Stomach (tissue), 9 donors: Measurements from ENCODE around the gene WDR5B. TPM values are rescaled to one million over a fixed set of nuclear protein-coding genes. Genes with fewer than 3 reads are reported as not detected.

Experiments
- DNase-seq, 2 donors: peaks; one replicate each; pipeline versions ENCODE4 v3.0.0 to v3.0.0-alpha.2; 2013 to 2019
- H3K27ac ChIP-seq, 5 donors: fragments of 200-600 bp in 4 of 5; sonication (generic) in 4 of 5; one replicate each; pipeline ENCODE4 v1.5.1; 2013 to 2019; ENCODE audit warnings: mild to moderate bottlenecking in 1 of 5, moderate library complexity in 1 of 5
- H3K27me3 ChIP-seq, 3 donors: fragments of 200-600 bp; sonication (generic); one replicate each; pipeline ENCODE4 v1.5.1; 2017 to 2019; ENCODE audit warnings: mixed run types in 1 of 3
- H3K36me3 ChIP-seq, 4 donors: fragments of 200-600 bp; sonication (generic); 1 replicate in 3 of 4; 2 replicates in 1 of 4; pipeline ENCODE4 v1.5.1; 2016 to 2019
- H3K4me1 ChIP-seq, 4 donors: fragments of 200-600 bp; sonication (generic); one replicate each; pipeline ENCODE4 v1.5.1; 2016 to 2019
- H3K4me3 ChIP-seq, 4 donors: fragments of 200-600 bp; sonication (generic) in 3 of 4; one replicate each; pipeline ENCODE4 v1.5.1; 2016 to 2019; ENCODE audit warnings: mild to moderate bottlenecking in 1 of 4
- H3K9me3 ChIP-seq, 4 donors: fragments of 200-600 bp; sonication (generic); one replicate each; pipeline ENCODE4 v1.5.1; 2016 to 2019
- CTCF ChIP-seq, 7 experiments: fragments of 450-650 bp in 4 of 7; fragments of 200-600 bp in 3 of 7; sonication (generic) in 3 of 7; IDR thresholded peaks; one replicate each; pipeline ENCODE4 v1.5.1; 2016 to 2019; ENCODE audit warnings: antibody characterized with exemption in 7 of 7, control low read depth in 2 of 7, mild to moderate bottlenecking in 1 of 7
- EP300 ChIP-seq: sonication (generic); formaldehyde crosslinking; IDR thresholded peaks from one replicate; pipeline ENCODE4 v1.6.1; 2017; ENCODE audit warnings: antibody characterized with exemption
- POLR2A ChIP-seq, 4 donors: fragments of 450-650 bp; IDR thresholded peaks; one replicate each; pipeline ENCODE4 v1.6.1; 2016; ENCODE audit warnings: antibody characterized with exemption in 4 of 4, control low read depth in 2 of 4, mild to moderate bottlenecking in 1 of 4, moderate library complexity in 1 of 4
- POLR2AphosphoS5 ChIP-seq, 3 donors: sonication (generic); formaldehyde crosslinking; IDR thresholded peaks; one replicate each; pipeline ENCODE4 v1.6.1; 2016; ENCODE audit warnings: antibody characterized with exemption in 3 of 3
- WGBS, 5 donors: extraction: QIAGEN DNeasy Blood & Tissue Kit in 3 of 5; methylation state at CpG; one replicate each; pipeline versions ENCODE4 v1.1.5 to v1.1.7; 2013 to 2018; 5-methylcytosine and 5-hydroxymethylcytosine counted together
- intact Hi-C: fragments of 100-400 bp; cut with DNase I; formaldehyde crosslinking; loops from one replicate; pipeline ENCODE4 v1.15.1; 2023; ENCODE audit warnings: low total_unique reads
- polyA plus RNA-seq, 3 donors: library from polyadenylated mRNA; stranded (reverse); fragments of 200-250 nt; gene quantifications; one replicate each; pipeline ENCODE4 v1.2.3, GENCODE V29; 2013
- total RNA-seq, 5 donors: library from RNA; depleted of rRNA; stranded (reverse); fragments of >200 nt; gene quantifications; one replicate each; pipeline versions ENCODE4 v1.1.0 to v1.2.3, GENCODE V29; 2014 to 2016
- donor health status: healthy with polysubstance abuse.
- donor health status: Bipolar disorder and iron deficiency.
- donor health status: healthy.

Gene WDR5B
- total and polyA plus RNA-seq, 8 donors, result under 0.01 to 4.6 (median 1.7) TPM; not detected in 1

- Histone ChIP-seq H3K27ac (no peak overlapping the region), H3K9me3 (no peaks in the 10 kb centered on the region), H3K36me3 (peaks cover 0 to 18% (median 15%) of the 10 kb centered on the region in 4 donors), H3K4me1 (peaks cover 0 to 4% (median 0%) of the 10 kb centered on the region in 4 donors), H3K27me3 (no peaks in the 10 kb centered on the region), H3K4me3 (no peak overlapping the region)
- no peak for TF ChIP-seq POLR2A (IDR thresholded peaks at IDR 0.05)
- TF ChIP-seq EP300, result no peak
- intact Hi-C loops, result loop anchor here (10.0 kb wide), 1 partner anchor 286 kb away; the partner anchor contains the start of gene PARP14
- no peak for DNase-seq
- 92 to 96% (median 94%) methylated on average over 2 of the region's 2 CpGs for WGBS, 5 donors
Observed at GRCh38 chr3:122398920-122399319, 16.9 kb downstream of the WDR5B start.

GRCh38 chr3:122397201-122397600 lies 18.7 kb downstream of the WDR5B start:
- H3K27ac ChIP-seq, result no peak overlapping the region
- intact Hi-C loops, result loop anchor here (10.0 kb wide), 1 partner anchor 288 kb away; the partner anchor contains the start of gene PARP14

GRCh38 chr3:122396511-122396910 lies 19.4 kb downstream of the WDR5B start:
- no peak for DNase-seq

More at GRCh38 chr3:122397201-122397600, 18.7 kb downstream of the WDR5B start:
- Histone ChIP-seq H3K9me3 (no peaks in the 10 kb centered on the region), H3K4me3 (no peak overlapping the region), H3K4me1 (peaks cover 5 to 21% (median 9%) of the 10 kb centered on the region in 4 donors), H3K27me3 (no peaks in the 10 kb centered on the region), H3K36me3 (peaks cover 0 to 7% (median 3%) of the 10 kb centered on the region in 4 donors)
- no peak for DNase-seq
- WGBS, 5 donors, result 91 to 100% (median 100%) methylated on average over 1 of the region's 1 CpG
- TF ChIP-seq CTCF (IDR thresholded peaks at IDR 0.05), result no peak
- no peak for TF ChIP-seq POLR2A (IDR thresholded peaks at IDR 0.05)
- TF ChIP-seq EP300, result no peak
- TF ChIP-seq POLR2AphosphoS5 (IDR thresholded peaks at IDR 0.05), result no peak

GRCh38 chr3:122395582-122395981 lies 20.3 kb downstream of the WDR5B start:
- H3K4me1 ChIP-seq, result peaks cover 5 to 22% (median 9%) of the 10 kb centered on the region in 4 donors
- intact Hi-C loops, result loop anchor here (10.0 kb wide), 1 partner anchor 289 kb away; the partner anchor contains the start of gene PARP14
- peaks cover 0 to 7% (median 3%) of the 10 kb centered on the region in 4 donors for H3K36me3 ChIP-seq
- TF ChIP-seq EP300, result no peak
- no peak for TF ChIP-seq CTCF (IDR thresholded peaks at IDR 0.05)
- no peak for TF ChIP-seq POLR2A (IDR thresholded peaks at IDR 0.05)
- TF ChIP-seq POLR2AphosphoS5 (IDR thresholded peaks at IDR 0.05), result no peak
- no peak for DNase-seq
- no peak overlapping the region for H3K27ac ChIP-seq
- no peaks in the 10 kb centered on the region for H3K9me3 ChIP-seq
- H3K27me3 ChIP-seq, result no peaks in the 10 kb centered on the region
- WGBS, 5 donors, result 59 to 64% (median 63%) methylated on average over 3 of the region's 3 CpGs
- H3K4me3 ChIP-seq, result no peak overlapping the region

More at GRCh38 chr3:122396511-122396910, 19.4 kb downstream of the WDR5B start:
- Histone ChIP-seq H3K4me1 (peaks cover 5 to 22% (median 9%) of the 10 kb centered on the region in 4 donors), H3K4me3 (no peak overlapping the region), H3K36me3 (peaks cover 0 to 7% (median 3%) of the 10 kb centered on the region in 4 donors), H3K9me3 (no peaks in the 10 kb centered on the region), H3K27me3 (no peaks in the 10 kb centered on the region), H3K27ac (no peak overlapping the region)
- TF ChIP-seq EP300 (no peak), CTCF (IDR thresholded peaks at IDR 0.05) (no peak), POLR2AphosphoS5 (IDR thresholded peaks at IDR 0.05) (no peak), POLR2A (IDR thresholded peaks at IDR 0.05) (no peak)
- intact Hi-C loops, result loop anchor here (10.0 kb wide), 1 partner anchor 288 kb away; the partner anchor contains the start of gene PARP14

- intact Hi-C loops, result loop anchor here (10.0 kb wide), 1 partner anchor 291 kb away; the partner anchor contains the start of gene PARP14
- no peaks in the 10 kb centered on the region for H3K27me3 ChIP-seq
- TF ChIP-seq EP300 (no peak), POLR2A (IDR thresholded peaks at IDR 0.05) (no peak), POLR2AphosphoS5 (IDR thresholded peaks at IDR 0.05) (no peak), CTCF (IDR thresholded peaks at IDR 0.05) (no peak)
- peaks cover 5 to 22% (median 9%) of the 10 kb centered on the region in 4 donors for H3K4me1 ChIP-seq
- WGBS, 5 donors, result 62 to 85% (median 75%) methylated on average over 1 of the region's 1 CpG
- H3K36me3 ChIP-seq, result peaks cover 0 to 7% (median 3%) of the 10 kb centered on the region in 4 donors
- no peak overlapping the region for H3K27ac ChIP-seq
- no peaks in the 10 kb centered on the region for H3K9me3 ChIP-seq
- no peak for DNase-seq
- H3K4me3 ChIP-seq, result no peak overlapping the region
Observed at GRCh38 chr3:122394173-122394572, 21.7 kb downstream of the WDR5B start.
